HEK293T (cell line): ENCODE measurements around the gene CD83.

ENCODE experiments used
- BHLHE40 ChIP-seq: fragments of 450-650 bp; IDR thresholded peaks from 2 replicates; pipeline ENCODE4 v1.6.1; 2016; ENCODE audit warnings: mild to moderate bottlenecking, moderate library complexity, borderline replicate concordance
- SP1 ChIP-seq: fragments of 450-650 bp; IDR thresholded peaks from 2 replicates; pipeline ENCODE4 v1.6.1; 2017
- SUZ12 ChIP-seq: fragments of 450-650 bp; IDR thresholded peaks from 2 replicates; pipeline ENCODE4 v1.6.1; 2016; ENCODE audit warnings: mild to moderate bottlenecking
- TARDBP ChIP-seq: fragments of 450-650 bp; IDR thresholded peaks from 2 replicates; pipeline ENCODE4 v1.6.1; 2016
- ZNF384 ChIP-seq: fragments of 450-650 bp; IDR thresholded peaks from 2 replicates; pipeline ENCODE4 v1.6.1; 2016
- TF ChIP-seq, protein P1 (sequence below): fragments of 450-650 bp; IDR thresholded peaks from 2 replicates; pipeline ENCODE4 v1.6.1; 2016

DNA sequence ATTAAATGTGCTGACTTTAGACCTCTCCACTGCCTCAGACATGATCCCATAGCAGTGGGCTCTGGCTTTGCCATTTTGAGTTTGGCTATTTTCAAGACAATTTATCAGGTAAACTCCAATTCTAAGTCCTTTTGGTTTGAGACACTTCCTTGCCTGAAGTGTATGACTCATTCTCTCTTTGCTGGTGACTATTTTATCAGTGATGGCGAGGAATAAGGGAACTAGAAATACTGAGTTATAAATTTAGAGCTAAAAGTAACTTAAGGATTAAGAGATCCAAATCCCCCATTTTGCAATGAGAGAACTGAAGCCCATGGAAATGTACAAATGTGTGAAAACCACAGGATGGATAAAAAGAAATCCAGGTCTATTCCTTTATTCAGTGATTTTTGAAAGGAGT is 30.9 kb upstream of the CD83 start:
- TF ChIP-seq ZNF384 = no peak
- no peak for TF ChIP-seq TARDBP
- no peak for TF ChIP-seq SUZ12
- TF ChIP-seq, protein P1, sequence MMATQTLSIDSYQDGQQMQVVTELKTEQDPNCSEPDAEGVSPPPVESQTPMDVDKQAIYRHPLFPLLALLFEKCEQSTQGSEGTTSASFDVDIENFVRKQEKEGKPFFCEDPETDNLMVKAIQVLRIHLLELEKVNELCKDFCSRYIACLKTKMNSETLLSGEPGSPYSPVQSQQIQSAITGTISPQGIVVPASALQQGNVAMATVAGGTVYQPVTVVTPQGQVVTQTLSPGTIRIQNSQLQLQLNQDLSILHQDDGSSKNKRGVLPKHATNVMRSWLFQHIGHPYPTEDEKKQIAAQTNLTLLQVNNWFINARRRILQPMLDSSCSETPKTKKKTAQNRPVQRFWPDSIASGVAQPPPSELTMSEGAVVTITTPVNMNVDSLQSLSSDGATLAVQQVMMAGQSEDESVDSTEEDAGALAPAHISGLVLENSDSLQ = no peak
- TF ChIP-seq BHLHE40 = no peak
- TF ChIP-seq SP1 = no peak
